PC-9 (cell line): Measurements from ENCODE around the gene B3GAT1.
A peak's percentile ranks its signal among the peaks of the same experiment; 100 is the strongest.

ENCODE experiments used
- CTCF ChIP-seq: fragments of 200-600 bp; sonication (generic); conservative IDR thresholded peaks from 2 replicates; pipeline ENCODE4 v1.6.1; 2017; ENCODE audit warnings: mixed run types, antibody characterized with exemption, mild to moderate bottlenecking, moderate library complexity
- EZH2 ChIP-seq: fragments of 200-600 bp; sonication (generic); IDR thresholded peaks from 2 replicates; pipeline ENCODE4 v1.8.0; 2017; ENCODE audit warnings: antibody characterized with exemption, low read depth

GRCh38 chr11:134393638-134394037 lies 18.4 kb downstream of the B3GAT1 start:
- 0 out of 2 replicates have a peak, but pooled peaks have one; percentile 25 for TF ChIP-seq CTCF
- no peak for TF ChIP-seq EZH2
